HEK293 (cell line): ENCODE data around the gene PTGFRN.

Experiments used
- KLF16 ChIP-seq: fragments of 450-650 bp; formaldehyde crosslinking; IDR thresholded peaks from 2 replicates; pipeline ENCODE4 v1.5.1; 2017; ENCODE audit warnings: missing biosample characterization, missing genetic modification characterization
- REST ChIP-seq: fragments of 450-650 bp; formaldehyde crosslinking; IDR thresholded peaks from 2 replicates; pipeline ENCODE4 v1.5.1; 2016; ENCODE audit warnings: missing biosample characterization, missing genetic modification characterization
- WT1 ChIP-seq: fragments of 450-650 bp; formaldehyde crosslinking; IDR thresholded peaks from 2 replicates; pipeline ENCODE4 v1.5.1; 2016; ENCODE audit warnings: missing biosample characterization, missing genetic modification characterization
- ZNF169 ChIP-seq: fragments of 450-650 bp; formaldehyde crosslinking; IDR thresholded peaks from 2 replicates; pipeline ENCODE4 v1.5.1; 2016; ENCODE audit warnings: missing biosample characterization, missing genetic modification characterization
- ZNF24 ChIP-seq: fragments of 450-650 bp; formaldehyde crosslinking; IDR thresholded peaks from 2 replicates; pipeline ENCODE4 v1.5.1; 2016; ENCODE audit warnings: missing biosample characterization, missing genetic modification characterization
- ZNF394 ChIP-seq: fragments of 450-650 bp; formaldehyde crosslinking; IDR thresholded peaks from 2 replicates; pipeline ENCODE4 v1.5.1; 2016; ENCODE audit warnings: missing biosample characterization, missing genetic modification characterization, mild to moderate bottlenecking, moderate library complexity, borderline replicate concordance
- ZNF747 ChIP-seq: fragments of 450-650 bp; formaldehyde crosslinking; IDR thresholded peaks from 2 replicates; pipeline ENCODE4 v1.5.1; 2016; ENCODE audit warnings: missing biosample characterization, missing genetic modification characterization
- ZNF843 ChIP-seq: fragments of 450-650 bp; formaldehyde crosslinking; IDR thresholded peaks from 2 replicates; pipeline ENCODE4 v1.5.1; 2016; ENCODE audit warnings: missing biosample characterization, missing genetic modification characterization
- TF ChIP-seq, protein P1 (sequence below): fragments of 450-650 bp; formaldehyde crosslinking; IDR thresholded peaks from 2 replicates; pipeline ENCODE4 v1.5.1; 2016; ENCODE audit warnings: missing biosample characterization, missing genetic modification characterization
- TF ChIP-seq, protein P2 (sequence below): fragments of 450-650 bp; formaldehyde crosslinking; IDR thresholded peaks from 2 replicates; pipeline ENCODE4 v1.5.1; 2017; ENCODE audit warnings: missing biosample characterization, missing genetic modification characterization
- TF ChIP-seq, protein P3 (sequence below): fragments of 450-650 bp; formaldehyde crosslinking; IDR thresholded peaks from 2 replicates; pipeline ENCODE4 v1.5.1; 2017; ENCODE audit warnings: missing biosample characterization, missing genetic modification characterization

GRCh38 chr1:116947092-116947860, 37.6 kb downstream of the PTGFRN start:
- TF ChIP-seq, protein P1, sequence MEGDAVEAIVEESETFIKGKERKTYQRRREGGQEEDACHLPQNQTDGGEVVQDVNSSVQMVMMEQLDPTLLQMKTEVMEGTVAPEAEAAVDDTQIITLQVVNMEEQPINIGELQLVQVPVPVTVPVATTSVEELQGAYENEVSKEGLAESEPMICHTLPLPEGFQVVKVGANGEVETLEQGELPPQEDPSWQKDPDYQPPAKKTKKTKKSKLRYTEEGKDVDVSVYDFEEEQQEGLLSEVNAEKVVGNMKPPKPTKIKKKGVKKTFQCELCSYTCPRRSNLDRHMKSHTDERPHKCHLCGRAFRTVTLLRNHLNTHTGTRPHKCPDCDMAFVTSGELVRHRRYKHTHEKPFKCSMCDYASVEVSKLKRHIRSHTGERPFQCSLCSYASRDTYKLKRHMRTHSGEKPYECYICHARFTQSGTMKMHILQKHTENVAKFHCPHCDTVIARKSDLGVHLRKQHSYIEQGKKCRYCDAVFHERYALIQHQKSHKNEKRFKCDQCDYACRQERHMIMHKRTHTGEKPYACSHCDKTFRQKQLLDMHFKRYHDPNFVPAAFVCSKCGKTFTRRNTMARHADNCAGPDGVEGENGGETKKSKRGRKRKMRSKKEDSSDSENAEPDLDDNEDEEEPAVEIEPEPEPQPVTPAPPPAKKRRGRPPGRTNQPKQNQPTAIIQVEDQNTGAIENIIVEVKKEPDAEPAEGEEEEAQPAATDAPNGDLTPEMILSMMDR (tag by site-specific recombination) = no peak
- TF ChIP-seq ZNF747 (tag by site-specific recombination) = no peak
- TF ChIP-seq, protein P2, sequence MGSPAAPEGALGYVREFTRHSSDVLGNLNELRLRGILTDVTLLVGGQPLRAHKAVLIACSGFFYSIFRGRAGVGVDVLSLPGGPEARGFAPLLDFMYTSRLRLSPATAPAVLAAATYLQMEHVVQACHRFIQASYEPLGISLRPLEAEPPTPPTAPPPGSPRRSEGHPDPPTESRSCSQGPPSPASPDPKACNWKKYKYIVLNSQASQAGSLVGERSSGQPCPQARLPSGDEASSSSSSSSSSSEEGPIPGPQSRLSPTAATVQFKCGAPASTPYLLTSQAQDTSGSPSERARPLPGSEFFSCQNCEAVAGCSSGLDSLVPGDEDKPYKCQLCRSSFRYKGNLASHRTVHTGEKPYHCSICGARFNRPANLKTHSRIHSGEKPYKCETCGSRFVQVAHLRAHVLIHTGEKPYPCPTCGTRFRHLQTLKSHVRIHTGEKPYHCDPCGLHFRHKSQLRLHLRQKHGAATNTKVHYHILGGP (tag by site-specific recombination) = no peak
- no peak for TF ChIP-seq WT1 (tag by site-specific recombination)
- no peak for TF ChIP-seq ZNF843
- TF ChIP-seq KLF16 (tag by site-specific recombination) = no peak
- no peak for TF ChIP-seq ZNF24
- TF ChIP-seq REST (tag by site-specific recombination) = no peak
- no peak for TF ChIP-seq ZNF169 (tag by site-specific recombination)
- TF ChIP-seq, protein P3, sequence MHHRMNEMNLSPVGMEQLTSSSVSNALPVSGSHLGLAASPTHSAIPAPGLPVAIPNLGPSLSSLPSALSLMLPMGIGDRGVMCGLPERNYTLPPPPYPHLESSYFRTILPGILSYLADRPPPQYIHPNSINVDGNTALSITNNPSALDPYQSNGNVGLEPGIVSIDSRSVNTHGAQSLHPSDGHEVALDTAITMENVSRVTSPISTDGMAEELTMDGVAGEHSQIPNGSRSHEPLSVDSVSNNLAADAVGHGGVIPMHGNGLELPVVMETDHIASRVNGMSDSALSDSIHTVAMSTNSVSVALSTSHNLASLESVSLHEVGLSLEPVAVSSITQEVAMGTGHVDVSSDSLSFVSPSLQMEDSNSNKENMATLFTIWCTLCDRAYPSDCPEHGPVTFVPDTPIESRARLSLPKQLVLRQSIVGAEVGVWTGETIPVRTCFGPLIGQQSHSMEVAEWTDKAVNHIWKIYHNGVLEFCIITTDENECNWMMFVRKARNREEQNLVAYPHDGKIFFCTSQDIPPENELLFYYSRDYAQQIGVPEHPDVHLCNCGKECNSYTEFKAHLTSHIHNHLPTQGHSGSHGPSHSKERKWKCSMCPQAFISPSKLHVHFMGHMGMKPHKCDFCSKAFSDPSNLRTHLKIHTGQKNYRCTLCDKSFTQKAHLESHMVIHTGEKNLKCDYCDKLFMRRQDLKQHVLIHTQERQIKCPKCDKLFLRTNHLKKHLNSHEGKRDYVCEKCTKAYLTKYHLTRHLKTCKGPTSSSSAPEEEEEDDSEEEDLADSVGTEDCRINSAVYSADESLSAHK (tag by site-specific recombination) = no peak
- no peak for TF ChIP-seq ZNF394 (tag by site-specific recombination)
